HG02588 (cell line): ENCODE results near the gene NME5.
"Not testable (repeated sequence)": the region's sequence is repeated elsewhere in the genome, so short reads cannot be mapped to it uniquely, and the experiment has no call there.

ENCODE experiments used
- ATAC-seq: cut with Tn5 transposase; IDR thresholded peaks from one replicate; pipeline ENCODE4 v1.9.1; 2021; ENCODE audit warnings: mild to moderate bottlenecking, moderate library complexity; ENCODE audit not compliant: unreplicated experiment

Gene NME5, protein sequence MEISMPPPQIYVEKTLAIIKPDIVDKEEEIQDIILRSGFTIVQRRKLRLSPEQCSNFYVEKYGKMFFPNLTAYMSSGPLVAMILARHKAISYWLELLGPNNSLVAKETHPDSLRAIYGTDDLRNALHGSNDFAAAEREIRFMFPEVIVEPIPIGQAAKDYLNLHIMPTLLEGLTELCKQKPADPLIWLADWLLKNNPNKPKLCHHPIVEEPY

DNA sequence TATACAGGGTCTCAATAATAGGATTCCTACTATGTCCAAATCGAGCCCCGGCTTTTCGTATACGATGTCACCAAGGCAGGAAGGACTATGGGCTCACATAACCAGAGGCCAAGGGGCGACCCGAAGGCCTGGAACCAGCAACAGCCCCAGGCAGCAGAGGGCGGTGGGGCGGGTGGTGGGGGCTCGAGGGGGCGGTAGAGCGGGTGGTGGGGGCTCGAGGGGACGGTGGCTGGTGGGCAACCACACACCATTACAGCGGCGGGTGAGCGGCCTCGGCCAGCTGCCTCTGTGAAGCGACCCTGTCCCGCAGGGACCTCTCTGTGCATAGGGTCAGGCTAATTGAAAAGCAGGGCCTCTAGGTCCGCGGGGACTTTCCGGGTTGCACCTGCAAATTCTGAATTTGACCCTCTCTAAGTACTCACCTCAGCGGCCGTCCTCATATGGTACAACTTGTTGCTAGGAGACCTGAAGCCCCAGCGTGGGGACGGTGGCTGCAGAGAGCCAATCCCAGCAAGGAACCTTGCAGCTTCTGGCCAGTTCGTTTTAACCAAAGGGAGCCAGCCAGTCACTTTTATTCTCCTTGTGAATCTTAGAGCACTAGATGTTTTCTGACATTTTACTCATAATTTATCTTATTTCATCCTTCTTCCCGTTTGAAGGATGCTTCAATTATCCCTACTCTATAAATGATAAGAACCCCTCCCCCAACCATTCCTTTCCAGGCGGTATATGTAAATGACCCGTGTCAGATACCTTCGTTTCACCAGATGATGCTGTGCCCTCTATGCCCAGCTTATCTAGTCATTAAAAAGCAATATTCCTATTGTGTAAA, at the start of gene NME5:
Gene NME5, minus strand, starts transcription at position 480 of the 832 bp plus-strand sequence. CDS start 648 bp downstream, outside the sequence.
- no peak for ATAC-seq

DNA sequence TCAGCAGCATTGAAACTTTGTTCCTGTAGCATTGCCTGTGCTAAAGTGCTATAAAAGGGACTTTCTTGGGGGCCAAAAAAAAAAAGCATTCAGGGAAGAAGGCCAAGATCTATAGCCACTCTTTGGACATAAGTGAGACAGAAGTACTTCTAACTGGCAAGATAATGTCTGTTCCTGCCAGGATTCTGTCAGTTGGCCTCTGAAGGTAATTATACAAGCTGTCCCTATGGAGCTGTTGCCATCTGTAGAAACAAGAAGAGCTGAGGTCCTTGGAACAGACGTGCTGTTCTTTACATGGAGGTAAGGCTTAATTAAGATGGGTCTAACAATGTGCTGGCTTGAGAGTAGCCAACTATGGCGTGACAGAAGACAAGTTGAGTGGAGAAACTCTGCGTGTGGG, 49.4 kb upstream of the NME5 start:
- no peak for ATAC-seq

DNA sequence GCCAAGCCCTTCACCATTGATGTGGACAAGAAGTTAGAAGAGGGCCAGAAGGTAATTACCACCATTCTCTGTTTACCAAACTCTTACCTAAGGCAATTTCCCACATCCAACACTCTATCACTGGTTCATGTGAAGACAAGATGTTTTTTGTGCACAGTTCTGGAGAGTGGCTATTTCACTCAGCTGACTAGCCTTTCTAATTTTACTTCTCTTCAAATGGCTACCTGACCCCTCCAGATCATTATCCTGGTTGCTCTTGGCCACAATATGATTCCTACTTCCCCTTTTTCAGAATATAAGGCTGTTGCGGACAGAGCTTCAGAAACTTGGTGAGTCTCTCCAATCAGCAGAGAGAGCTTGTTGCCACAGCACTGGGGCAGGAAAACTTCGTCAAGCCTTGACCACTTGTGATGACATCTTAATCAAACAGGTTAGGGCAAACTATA, 46.8 kb upstream of the NME5 start:
- no peak for ATAC-seq

DNA sequence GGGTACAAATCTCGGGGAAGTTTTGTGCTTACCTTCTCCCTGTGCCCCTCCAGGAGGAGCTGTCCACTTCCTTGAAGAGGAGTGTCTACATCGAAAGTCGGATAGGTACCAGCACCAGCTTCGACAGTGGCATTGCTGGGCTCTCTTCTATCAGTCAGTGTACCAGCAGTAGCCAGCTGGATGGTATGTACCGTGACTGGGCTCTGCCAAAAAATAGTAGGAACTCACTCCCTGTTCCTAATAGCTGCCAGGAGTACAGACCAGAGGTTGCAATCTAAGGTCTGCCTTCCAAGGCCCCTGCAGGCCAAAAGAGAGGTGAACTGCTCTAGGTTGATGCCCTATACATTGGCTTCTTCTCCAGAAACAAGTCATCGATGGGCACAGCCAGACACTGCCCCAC, 43.6 kb upstream of the NME5 start:
- ATAC-seq, result no peak

DNA sequence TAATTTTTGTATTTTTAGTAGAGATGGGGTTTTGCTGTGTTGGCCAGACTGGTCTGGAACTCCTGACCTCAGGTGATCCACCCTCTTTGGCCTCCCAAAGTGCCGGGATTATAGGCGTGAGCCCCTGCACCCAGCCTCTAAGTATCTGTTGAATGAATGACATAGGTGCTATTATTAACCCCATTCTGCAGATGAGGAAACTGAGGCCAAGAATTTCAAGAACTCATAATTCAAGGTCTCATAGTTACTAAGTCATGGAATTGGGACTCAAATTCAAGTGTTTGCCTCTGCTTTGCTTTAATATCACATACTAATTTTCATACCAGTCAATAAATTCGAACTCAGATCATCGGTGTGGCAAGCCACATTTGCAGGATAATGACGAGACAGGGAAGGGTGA, 41.6 kb upstream of the NME5 start:
- ATAC-seq, result no peak

DNA sequence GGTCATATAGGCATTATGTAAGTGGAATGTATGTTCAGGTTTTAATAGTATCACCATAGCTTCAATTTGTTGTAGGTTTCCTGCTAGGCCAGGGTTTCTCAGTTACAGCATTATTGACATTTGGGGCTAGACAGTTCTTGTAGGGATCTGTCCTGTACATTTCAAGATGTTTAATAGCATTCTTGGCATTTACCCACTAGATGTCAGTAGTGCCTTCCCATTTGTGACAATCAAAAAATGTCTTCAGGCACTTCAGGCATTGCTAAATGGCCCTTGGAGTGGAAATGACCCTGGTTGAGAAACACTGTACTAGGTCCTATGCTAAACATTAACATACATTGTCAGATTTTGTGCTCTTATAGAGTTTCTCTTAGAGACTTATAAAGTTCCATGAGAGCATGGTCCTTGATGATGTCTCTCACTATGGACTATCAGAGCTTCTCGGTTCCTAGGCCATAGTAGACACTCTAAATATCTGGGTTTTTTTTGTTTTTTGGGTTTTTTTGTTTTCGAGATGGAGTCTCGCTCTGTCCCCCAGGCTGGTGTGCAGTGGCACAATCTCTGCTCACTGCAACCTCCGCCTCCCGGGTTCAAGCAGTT, 41.1 kb upstream of the NME5 start:
- ATAC-seq, result no peak

DNA sequence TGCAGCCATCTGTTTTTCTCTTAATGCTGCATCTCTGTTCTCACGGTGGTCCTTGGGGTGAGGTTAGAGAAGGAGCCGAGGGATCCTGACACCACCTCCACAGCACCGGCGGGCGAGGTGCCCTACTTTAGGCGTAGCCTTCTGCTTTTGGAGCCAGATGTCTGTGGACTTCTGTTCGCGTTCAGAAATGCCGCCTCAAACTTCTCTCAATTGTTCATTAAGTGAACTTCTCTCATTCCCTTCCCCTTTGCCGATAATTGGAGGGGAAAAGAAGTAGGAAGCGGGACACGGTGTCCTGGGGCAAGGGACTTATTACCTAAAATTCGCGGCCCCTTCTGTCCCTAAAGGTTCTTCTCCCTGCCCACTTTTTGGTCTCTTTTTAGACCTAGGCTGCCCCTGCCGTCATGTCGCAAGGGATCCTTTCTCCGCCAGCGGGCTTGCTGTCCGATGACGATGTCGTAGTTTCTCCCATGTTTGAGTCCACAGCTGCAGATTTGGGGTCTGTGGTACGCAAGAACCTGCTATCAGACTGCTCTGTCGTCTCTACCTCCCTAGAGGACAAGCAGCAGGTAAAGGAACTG, 40.1 kb upstream of the NME5 start:
- ATAC-seq, result no peak

DNA sequence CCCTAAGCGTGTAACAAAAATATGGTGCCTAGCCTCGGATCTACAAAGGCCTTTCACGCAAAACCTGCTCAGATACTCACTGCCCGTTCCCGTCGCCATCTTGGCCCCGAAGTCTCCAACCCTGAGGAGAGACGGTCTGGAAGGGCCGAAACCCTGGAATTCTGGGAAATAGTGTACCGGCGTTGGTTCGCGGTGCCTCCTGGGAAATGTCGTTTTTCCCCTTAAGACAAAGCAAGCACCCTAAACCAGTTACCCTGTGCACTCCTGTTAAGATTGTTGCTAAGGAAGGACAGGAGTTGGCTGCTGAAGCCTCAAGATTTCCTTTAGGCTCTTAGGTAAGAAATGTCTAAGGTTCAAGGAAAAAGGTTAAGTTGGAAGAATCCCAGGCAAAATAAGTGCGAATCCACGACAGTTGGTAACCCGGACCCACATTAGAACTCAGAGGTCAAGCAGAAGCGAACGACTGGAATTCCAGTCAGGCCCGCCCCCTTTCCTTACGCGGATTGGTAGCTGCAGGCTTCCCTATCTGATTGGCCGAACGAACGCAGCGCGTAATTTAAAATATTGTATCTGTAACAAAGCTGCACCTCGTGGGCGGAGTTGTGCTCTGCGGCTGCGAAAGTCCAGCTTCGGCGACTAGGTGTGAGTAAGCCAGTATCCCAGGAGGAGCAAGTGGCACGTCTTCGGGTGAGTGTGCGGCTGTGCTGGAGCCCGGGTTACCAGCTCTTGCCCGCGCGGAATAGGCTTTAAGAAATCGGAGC, 39.5 kb upstream of the NME5 start, which contains the start of the genes BRD8 and KIF20A:
Gene BRD8, minus strand, starts transcription at position 115 of the 761 bp plus-strand sequence. Its CDS starts 16 bp downstream, at position 99.
Gene KIF20A, plus strand, starts transcription at position 597 of the 761 bp plus-strand sequence. CDS start 569 bp downstream, outside the sequence.
- ATAC-seq, result peak; percentile 84

DNA sequence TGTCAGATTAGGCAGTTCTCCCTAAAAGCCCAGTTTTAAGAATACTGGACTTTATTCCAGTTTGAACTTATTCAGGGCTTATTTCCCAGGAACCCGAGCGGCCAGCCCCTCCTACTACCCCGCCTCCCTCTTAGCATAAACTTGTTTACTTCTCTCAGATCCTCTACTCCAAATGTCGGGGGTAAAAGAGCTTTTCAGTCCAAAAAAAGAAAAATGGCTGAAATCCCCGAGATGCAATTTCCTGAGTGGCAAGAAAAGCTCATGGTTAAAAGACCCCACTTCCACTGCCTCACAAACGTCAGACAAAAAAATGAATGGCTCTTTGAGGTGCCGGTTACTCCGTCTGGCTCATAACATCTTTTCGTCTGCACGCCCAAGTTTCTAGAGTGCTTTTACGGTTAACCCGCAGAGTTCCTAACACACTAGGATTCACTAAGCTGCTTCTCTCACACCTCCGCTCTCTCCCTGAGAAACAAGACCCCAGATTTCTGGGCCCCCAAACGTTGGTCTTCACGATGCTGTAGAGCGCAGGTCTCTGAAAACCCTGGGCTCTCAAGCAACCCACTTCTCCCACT, 38.8 kb upstream of the NME5 start:
- ATAC-seq, result no peak

DNA sequence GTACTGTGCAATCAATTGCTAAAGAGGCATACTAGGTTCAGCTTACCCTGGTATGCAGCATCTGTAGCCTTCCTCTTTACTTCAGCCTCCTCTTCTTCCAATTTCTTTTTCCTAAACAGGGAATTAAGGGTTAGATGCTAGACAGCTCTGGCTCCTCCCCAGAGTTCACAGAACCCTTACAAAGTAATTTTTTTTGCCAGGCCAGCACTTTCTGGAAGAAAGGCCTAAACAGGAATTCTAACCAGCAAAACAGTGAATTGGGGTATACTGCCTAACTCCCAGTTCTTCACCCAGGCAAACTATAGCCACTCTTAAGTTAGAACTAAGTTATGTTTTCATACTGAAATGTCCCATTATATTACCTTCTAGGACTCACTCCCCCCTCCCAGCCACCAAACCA, 31.1 kb upstream of the NME5 start:
- ATAC-seq, result no peak

DNA sequence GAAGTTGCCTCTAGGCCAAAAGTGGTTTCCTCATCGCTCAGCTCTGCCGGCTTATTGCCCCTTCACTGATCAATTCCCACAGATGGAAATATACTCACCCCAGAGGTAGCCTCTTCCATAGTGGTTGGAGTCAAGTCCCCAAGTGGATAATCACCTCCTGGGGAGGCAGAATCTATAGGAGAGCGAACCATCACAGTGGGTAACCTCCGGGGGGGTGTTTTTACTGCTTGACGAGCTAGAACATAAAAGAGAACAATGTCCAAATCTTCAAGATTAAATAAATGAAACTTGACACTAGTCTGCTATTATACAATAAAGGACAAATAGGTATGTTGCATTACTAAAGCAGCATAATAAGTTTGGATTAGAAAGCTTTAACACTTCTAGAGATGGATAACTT, 29.9 kb upstream of the NME5 start:
- ATAC-seq, result no peak

DNA sequence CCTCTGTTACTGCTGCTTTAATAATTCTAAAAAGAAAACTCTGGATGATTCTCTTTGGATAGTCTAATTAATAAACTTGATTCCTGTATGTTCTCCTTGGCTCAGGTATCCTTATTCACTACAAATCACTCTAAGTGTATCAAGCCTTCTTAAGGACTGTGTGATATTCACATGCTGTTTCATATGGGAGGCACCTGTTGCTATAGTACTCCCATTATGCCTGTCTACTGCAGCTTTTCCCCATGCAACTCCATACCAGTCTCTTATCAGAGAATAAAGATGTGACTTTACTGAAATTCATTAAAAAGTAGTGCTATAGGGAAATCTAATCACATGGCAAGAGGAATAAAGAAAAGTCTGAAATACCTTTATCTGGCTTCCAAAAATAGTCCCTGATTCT, 24.5 kb upstream of the NME5 start:
- no peak for ATAC-seq

DNA sequence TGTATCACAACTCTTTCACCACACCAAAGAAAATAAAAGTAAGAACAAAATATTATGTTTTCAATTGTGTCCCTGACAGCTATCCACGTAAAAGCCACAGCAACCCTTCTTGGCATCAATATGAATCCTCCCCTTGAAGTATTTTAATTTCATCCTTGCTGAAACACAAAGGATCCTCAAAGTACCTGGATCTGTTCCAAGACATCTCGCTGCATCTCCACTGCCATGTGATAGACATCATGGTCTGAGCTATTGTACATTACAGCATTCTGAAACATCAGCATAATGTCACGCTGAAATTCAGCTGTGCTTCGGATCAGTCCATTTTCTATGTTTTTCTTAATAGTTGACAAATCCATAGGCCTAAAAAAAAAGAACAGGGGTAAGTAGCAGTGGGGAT, 21.5 kb upstream of the NME5 start:
- no peak for ATAC-seq

DNA sequence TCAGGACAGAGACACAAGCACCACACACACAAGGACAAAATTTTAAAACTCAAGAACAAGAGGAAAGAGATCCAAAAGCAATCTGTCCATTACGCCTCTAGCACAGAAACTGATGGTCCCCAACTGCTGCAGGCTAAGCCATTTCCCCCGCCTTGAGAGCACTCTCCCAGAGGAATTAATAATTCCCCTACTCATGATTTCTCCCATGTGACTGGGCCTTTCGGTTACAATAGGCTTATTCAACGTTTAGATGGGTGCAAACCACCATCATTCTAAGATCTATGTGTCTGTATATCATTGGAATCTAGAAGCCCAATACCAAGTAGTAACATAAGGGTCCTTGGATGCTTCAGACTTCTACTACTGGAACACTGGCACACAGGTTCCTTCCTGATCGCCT, 20.4 kb upstream of the NME5 start:
- ATAC-seq, result no peak

DNA sequence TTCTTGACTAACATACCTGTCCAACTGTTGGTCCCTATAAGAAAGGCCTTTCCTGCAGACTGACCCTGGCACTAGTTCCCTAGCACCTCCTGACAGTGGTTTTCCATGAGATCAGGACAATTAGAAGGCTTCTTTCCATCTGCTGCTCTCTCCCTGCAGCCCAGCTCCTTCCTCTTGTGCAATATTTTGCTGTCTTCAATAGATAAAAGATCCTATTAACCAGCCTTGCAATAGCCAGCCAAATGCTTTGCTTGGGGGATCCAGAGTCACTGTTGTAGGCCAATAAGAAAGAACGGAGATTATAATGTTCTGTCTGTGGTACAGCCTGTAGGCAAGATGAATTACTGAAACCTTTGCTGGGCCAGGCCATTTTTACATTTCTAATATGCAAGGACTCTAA, 18.4 kb upstream of the NME5 start:
- no peak for ATAC-seq

DNA sequence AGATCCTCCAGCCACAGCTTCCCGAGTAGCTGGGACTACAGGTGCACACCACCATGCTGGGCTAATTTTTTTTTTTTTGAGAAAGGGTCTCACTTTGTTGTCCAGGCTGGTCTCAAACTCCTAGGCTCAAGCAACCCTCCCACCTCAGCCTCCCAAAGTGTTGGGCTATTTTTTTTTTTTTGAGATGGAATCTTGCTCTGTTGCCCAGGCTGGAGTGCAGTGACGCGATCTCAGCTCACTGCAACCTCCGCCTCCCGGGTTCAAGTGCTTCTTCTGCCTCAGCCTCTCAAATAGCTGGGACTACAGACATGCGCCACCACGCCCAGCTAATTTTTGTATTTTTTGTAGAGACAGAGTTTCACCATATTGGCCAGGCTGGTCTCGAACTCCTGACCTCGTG, 16.7 kb upstream of the NME5 start:
- not testable (repeated sequence) for ATAC-seq

DNA sequence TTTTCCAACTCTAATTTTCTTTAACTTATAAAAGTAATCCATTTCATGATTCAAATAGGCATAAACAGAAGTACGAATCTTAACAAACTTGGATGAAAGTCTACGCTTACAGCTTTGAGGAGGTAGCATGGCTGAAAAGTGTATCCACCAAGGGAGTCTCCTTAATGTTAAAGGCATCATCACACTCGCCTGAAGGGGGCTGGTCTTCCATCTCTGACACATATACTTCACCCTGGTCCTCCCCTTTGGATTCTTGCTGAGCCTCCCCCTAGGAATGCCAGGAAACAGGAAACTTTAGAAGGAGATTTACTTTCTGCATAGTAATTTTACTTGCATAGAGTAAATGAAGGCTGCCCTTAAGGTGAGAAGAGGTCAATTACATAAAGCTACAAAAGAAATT, 10.3 kb upstream of the NME5 start:
- no peak for ATAC-seq

DNA sequence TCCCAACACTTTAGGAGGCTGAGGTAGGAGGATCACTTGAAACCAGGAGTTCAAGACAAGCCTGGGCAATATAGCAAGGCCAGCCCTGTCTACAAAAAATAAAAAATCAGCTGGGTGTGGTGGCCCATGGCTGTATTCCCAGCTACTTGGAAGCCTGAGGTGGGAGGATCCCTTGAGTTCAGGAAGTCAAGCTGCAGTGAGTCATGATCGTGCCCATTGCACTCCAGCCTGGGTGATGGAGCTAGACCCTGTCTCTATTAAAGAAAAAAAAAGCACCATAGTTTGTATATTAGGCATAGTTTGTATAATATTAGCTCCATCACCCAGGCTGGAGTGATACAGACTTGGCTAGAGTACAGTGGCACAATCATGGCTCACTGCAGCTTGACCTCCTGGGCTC, 9.6 kb upstream of the NME5 start:
- no peak for ATAC-seq

DNA sequence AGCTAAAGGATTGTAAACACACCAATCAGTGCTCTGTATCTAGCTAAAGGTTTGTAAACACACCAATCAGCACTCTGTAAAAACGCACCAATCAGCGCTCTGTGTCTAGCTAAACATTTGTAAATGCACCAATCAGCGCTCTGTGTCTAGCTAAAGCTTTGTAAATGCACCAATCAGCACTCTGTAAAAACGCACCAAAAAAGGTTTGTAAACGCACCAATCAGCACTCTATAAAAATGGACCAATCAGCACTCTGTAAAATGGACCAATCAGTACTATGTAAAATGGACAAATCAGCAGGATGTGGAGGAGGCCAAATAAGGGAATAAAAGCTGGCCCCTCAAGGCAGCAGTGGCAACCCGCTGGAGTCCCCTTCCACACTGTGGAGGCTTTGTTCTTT, 4.3 kb upstream of the NME5 start:
- not testable (repeated sequence) for ATAC-seq

DNA sequence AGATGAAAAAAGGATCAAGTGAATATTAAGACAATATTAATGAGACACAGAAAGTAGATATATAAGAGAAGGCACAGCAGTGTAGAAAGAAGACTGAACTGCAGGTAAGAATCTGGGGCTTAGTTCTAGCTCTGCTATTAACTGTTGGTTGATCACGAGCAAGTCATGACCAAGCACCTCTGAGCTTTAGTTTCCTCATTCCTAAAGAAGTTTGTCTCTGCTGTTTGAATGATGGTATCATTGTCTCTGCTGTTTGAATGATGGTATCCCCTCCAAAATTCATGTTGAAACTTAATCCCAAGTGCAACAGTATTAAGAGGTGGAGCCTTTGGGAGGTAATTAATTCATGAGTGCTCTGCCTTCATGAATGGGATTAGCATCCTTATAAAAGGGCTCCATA, 2.5 kb upstream of the NME5 start:
- ATAC-seq, result no peak
